ENCODE measurements around the gene TMEM92. TPM values are rescaled to one million over a fixed set of nuclear protein-coding genes. Genes with fewer than 3 reads are reported as not detected.
A peak's percentile ranks its signal among the peaks of the same experiment; 100 is the strongest.

The TMEM92 gene
- total and polyA plus RNA-seq, 4 donors = 0.05 to 17.9 (median 4.0) TPM

DNA sequence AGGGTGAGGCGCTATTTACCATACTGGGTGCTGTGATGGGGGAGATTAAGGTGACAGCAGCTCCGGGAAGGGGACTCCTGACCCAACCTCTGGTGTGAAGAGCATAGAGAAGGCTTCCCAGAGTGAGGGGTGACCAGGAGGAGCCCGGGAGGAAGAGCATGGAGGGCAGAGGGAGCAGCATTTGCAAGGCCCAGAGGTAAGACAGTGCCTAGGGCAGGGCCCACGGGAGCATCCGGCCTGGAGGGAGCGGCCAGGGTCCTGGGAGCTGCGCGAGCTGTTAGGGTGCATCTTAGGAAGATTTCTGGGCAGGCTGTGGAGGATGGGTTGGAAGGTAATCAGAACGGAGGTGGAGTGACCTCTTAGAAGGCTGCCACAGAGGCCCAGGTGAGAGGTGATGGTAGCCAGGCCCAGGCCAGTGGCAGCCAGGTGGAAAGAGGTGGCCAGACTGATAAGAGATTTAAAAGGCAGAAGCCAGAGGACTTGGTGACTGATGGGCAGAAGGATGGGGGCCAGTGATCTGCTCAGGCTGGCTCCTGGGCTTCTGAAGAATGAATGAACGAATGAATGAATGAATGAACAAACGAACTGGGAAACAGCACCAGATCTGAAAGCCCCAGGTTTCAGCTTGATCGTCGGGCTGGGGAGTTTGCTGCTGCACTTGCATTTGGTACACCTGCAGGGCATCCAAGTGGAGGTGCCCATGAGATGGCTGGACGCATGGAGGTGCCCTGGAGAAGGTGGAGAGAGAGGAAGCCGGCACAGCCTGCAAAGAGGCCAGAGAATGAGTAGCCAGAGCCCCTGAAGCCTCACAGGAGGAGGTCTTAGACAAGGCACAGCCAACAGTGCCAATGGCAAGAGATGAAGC is 13.0 kb upstream of the TMEM92 start:
- Histone ChIP-seq H3K4me3 (ENCODE audit: low read depth in 1 of 3, low read length in 3 of 3) (no peak overlapping the region), H3K36me3 (ENCODE audit: control insufficient read depth in 4 of 4, insufficient read depth in 3 of 4, low read depth in 1 of 4, low read length in 3 of 4) (no peaks in the 10 kb centered on the region), H3K4me1 (ENCODE audit: control insufficient read depth in 4 of 4, insufficient read depth in 4 of 4, low read length in 3 of 4) (no peaks in the 10 kb centered on the region), H3K9me3 (ENCODE audit: control insufficient read depth in 4 of 4, low read length in 3 of 4) (no peaks in the 10 kb centered on the region), H3K27me3 (ENCODE audit: control insufficient read depth in 4 of 4, insufficient read depth in 4 of 4, low read length in 3 of 4) (no peaks in the 10 kb centered on the region), H3K27ac (ENCODE audit: low read depth in 1 of 2, low read length in 2 of 2) (no peak overlapping the region), H3K9ac (ENCODE audit: low read depth in 1 of 2, low read length in 2 of 2) (no peak overlapping the region)
- WGBS = 80% methylated on average over 15 of the region's 15 CpGs
- DNase-seq (ENCODE audit: low spot score) = peak; percentile 22
- TF ChIP-seq HNF4G (IDR thresholded peaks at IDR 0.05) (no peak), RXRA (IDR thresholded peaks at IDR 0.05) (no peak), FOXA2 (IDR thresholded peaks at IDR 0.05) (no peak), JUND (IDR thresholded peaks at IDR 0.05) (no peak), YY1 (IDR thresholded peaks at IDR 0.05) (no peak), EGR1 (IDR thresholded peaks at IDR 0.05; ENCODE audit: low read depth in 2 of 2) (no peak), RAD21 (IDR thresholded peaks at IDR 0.05) (no peak), TAF1 (conservative IDR thresholded peaks at IDR 0.05) (no peak), FOXA1 (IDR thresholded peaks at IDR 0.05) (no peak), NR2F2 (IDR thresholded peaks at IDR 0.05) (no peak), SP1 (IDR thresholded peaks at IDR 0.05) (no peak), GABPA (IDR thresholded peaks at IDR 0.05 in 1 of 2, conservative IDR thresholded peaks at IDR 0.05 in 1 of 2) (no peak), HNF4A (conservative IDR thresholded peaks at IDR 0.05) (no peak)
- TF ChIP-seq, protein P1, sequence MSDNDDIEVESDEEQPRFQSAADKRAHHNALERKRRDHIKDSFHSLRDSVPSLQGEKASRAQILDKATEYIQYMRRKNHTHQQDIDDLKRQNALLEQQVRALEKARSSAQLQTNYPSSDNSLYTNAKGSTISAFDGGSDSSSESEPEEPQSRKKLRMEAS (IDR thresholded peaks at IDR 0.05) = no peak
- TF ChIP-seq, protein P2, sequence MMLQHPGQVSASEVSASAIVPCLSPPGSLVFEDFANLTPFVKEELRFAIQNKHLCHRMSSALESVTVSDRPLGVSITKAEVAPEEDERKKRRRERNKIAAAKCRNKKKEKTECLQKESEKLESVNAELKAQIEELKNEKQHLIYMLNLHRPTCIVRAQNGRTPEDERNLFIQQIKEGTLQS (IDR thresholded peaks at IDR 0.05) = no peak
- TF ChIP-seq, protein P3, sequence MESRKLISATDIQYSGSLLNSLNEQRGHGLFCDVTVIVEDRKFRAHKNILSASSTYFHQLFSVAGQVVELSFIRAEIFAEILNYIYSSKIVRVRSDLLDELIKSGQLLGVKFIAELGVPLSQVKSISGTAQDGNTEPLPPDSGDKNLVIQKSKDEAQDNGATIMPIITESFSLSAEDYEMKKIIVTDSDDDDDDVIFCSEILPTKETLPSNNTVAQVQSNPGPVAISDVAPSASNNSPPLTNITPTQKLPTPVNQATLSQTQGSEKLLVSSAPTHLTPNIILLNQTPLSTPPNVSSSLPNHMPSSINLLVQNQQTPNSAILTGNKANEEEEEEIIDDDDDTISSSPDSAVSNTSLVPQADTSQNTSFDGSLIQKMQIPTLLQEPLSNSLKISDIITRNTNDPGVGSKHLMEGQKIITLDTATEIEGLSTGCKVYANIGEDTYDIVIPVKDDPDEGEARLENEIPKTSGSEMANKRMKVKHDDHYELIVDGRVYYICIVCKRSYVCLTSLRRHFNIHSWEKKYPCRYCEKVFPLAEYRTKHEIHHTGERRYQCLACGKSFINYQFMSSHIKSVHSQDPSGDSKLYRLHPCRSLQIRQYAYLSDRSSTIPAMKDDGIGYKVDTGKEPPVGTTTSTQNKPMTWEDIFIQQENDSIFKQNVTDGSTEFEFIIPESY (IDR thresholded peaks at IDR 0.05) = no peak
- TF ChIP-seq, protein P4, sequence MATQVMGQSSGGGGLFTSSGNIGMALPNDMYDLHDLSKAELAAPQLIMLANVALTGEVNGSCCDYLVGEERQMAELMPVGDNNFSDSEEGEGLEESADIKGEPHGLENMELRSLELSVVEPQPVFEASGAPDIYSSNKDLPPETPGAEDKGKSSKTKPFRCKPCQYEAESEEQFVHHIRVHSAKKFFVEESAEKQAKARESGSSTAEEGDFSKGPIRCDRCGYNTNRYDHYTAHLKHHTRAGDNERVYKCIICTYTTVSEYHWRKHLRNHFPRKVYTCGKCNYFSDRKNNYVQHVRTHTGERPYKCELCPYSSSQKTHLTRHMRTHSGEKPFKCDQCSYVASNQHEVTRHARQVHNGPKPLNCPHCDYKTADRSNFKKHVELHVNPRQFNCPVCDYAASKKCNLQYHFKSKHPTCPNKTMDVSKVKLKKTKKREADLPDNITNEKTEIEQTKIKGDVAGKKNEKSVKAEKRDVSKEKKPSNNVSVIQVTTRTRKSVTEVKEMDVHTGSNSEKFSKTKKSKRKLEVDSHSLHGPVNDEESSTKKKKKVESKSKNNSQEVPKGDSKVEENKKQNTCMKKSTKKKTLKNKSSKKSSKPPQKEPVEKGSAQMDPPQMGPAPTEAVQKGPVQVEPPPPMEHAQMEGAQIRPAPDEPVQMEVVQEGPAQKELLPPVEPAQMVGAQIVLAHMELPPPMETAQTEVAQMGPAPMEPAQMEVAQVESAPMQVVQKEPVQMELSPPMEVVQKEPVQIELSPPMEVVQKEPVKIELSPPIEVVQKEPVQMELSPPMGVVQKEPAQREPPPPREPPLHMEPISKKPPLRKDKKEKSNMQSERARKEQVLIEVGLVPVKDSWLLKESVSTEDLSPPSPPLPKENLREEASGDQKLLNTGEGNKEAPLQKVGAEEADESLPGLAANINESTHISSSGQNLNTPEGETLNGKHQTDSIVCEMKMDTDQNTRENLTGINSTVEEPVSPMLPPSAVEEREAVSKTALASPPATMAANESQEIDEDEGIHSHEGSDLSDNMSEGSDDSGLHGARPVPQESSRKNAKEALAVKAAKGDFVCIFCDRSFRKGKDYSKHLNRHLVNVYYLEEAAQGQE (IDR thresholded peaks at IDR 0.05) = no peak
- TF ChIP-seq, protein P5, sequence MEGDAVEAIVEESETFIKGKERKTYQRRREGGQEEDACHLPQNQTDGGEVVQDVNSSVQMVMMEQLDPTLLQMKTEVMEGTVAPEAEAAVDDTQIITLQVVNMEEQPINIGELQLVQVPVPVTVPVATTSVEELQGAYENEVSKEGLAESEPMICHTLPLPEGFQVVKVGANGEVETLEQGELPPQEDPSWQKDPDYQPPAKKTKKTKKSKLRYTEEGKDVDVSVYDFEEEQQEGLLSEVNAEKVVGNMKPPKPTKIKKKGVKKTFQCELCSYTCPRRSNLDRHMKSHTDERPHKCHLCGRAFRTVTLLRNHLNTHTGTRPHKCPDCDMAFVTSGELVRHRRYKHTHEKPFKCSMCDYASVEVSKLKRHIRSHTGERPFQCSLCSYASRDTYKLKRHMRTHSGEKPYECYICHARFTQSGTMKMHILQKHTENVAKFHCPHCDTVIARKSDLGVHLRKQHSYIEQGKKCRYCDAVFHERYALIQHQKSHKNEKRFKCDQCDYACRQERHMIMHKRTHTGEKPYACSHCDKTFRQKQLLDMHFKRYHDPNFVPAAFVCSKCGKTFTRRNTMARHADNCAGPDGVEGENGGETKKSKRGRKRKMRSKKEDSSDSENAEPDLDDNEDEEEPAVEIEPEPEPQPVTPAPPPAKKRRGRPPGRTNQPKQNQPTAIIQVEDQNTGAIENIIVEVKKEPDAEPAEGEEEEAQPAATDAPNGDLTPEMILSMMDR (IDR thresholded peaks at IDR 0.05; ENCODE audit: low read depth, low read length, missing input control) = no peak

All from liver (tissue), 9 donors.